ENCODE results near the gene CDKN2AIPNL. TPM values are rescaled to one million over a fixed set of nuclear protein-coding genes. Genes with fewer than 3 reads are reported as not detected.

Gene CDKN2AIPNL
- total RNA-seq, 3 donors from 2014 or later: 16.2 to 20.8 (median 19.7) TPM

DNA sequence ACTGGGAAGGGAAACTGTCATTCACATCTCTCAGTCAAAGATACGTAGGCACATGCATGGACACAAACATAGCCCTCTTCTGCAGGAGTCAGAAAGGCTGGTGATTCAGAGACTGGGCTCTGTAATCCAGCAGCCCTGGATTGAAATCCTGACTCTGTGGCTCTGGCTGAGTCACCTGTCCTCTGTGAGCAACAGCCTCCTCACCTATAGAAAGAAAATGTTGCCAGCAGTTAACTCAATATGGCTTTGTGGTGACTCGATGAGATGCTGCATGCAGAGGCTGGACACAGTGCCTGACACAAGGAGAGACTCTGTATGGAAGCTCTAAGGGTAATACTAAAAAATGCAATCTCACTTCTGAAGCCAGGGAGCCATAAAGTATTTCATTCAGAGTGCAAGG, 23.9 kb upstream of the CDKN2AIPNL start:
- intact Hi-C loops (cut with DNase I; ENCODE audit: low total_unique reads): no loop called here
- peaks cover 13 to 29% of the 10 kb centered on the region in 2 donors for H3K4me1 ChIP-seq
- TF ChIP-seq, protein P1, sequence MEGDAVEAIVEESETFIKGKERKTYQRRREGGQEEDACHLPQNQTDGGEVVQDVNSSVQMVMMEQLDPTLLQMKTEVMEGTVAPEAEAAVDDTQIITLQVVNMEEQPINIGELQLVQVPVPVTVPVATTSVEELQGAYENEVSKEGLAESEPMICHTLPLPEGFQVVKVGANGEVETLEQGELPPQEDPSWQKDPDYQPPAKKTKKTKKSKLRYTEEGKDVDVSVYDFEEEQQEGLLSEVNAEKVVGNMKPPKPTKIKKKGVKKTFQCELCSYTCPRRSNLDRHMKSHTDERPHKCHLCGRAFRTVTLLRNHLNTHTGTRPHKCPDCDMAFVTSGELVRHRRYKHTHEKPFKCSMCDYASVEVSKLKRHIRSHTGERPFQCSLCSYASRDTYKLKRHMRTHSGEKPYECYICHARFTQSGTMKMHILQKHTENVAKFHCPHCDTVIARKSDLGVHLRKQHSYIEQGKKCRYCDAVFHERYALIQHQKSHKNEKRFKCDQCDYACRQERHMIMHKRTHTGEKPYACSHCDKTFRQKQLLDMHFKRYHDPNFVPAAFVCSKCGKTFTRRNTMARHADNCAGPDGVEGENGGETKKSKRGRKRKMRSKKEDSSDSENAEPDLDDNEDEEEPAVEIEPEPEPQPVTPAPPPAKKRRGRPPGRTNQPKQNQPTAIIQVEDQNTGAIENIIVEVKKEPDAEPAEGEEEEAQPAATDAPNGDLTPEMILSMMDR (IDR thresholded peaks at IDR 0.05): no peak
- TF ChIP-seq POLR2AphosphoS5 (IDR thresholded peaks at IDR 0.05): no peak
- TF ChIP-seq POLR2A (IDR thresholded peaks at IDR 0.05): no peak
- no peaks in the 10 kb centered on the region for H3K27me3 ChIP-seq
- no peaks in the 10 kb centered on the region for H3K9me3 ChIP-seq
- no peaks in the 10 kb centered on the region for H3K36me3 ChIP-seq
- DNase-seq (ENCODE audit: low spot score in 2 of 2): no peak
- no peak overlapping the region for H3K27ac ChIP-seq
- H3K4me3 ChIP-seq: no peak overlapping the region

DNA sequence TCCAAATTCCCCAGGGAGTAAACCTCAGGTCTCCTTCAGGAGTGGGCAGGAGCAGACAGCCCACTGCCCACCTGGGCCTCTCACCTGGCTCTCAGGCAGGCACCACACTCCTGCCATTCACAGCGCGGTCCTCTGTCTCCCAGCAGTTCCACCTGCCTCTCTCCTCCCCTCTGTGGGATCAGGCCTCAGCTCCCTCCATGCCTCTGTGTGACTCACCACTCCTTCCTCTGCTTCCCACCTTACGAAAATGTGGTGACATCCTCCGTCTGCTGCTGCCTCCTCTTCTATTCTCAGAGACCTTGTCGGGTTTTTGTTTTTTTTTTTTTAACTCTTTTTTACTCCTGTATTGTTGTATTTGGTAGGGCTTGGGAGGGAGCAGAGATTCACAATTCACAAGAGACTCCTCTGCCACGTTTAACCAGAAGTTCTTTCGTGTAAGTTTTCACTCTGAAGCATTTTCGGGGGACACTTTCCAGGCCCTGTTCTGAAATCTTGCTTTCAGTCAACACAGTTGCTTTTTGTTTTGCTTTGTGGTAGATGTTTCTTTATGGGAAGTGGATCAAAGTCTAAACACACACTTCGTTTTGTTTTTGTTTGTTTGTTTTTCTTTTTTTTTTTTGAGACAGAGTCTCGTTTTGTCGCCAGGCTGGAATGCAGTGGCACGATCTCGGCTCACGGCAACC, 21.1 kb upstream of the CDKN2AIPNL start:
- no peaks in the 10 kb centered on the region for H3K36me3 ChIP-seq
- H3K4me3 ChIP-seq: no peak overlapping the region
- H3K9me3 ChIP-seq: no peaks in the 10 kb centered on the region
- no peak for TF ChIP-seq POLR2AphosphoS5 (IDR thresholded peaks at IDR 0.05)
- no peak overlapping the region for H3K27ac ChIP-seq
- H3K27me3 ChIP-seq: no peaks in the 10 kb centered on the region
- intact Hi-C loops (cut with DNase I; ENCODE audit: low total_unique reads): no loop called here
- H3K4me1 ChIP-seq: peaks cover 2 to 16% of the 10 kb centered on the region in 2 donors
- no peak for DNase-seq (ENCODE audit: low spot score in 2 of 2)

DNA sequence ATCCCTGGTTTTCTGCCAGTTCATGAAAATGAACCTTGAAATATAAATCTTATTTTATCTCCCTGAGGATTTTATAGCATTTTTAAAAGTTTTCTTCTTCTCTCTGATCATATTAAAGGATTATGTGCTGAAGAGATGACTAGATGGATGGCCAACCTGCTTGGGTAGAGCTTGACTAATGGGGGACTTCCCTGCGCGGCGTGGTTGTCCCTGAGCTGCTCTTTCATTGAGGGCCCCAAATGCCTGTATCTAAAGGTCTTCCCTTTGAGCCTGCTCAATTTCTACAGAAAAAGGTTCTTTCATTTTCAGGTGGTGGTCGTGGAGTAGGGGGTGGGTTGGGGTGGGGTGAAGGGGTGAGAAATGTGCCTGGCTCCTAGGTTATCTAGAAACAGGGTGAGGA, 20.5 kb upstream of the CDKN2AIPNL start:
- H3K4me1 ChIP-seq: peaks cover 0 to 9% of the 10 kb centered on the region in 2 donors
- no peaks in the 10 kb centered on the region for H3K27me3 ChIP-seq
- H3K9me3 ChIP-seq: no peaks in the 10 kb centered on the region
- intact Hi-C loops (cut with DNase I; ENCODE audit: low total_unique reads): no loop called here
- H3K27ac ChIP-seq: no peak overlapping the region
- H3K36me3 ChIP-seq: no peaks in the 10 kb centered on the region
- H3K4me3 ChIP-seq: no peak overlapping the region
- TF ChIP-seq POLR2AphosphoS5 (IDR thresholded peaks at IDR 0.05) (no peak), POLR2A (IDR thresholded peaks at IDR 0.05) (no peak)
- TF ChIP-seq, protein P1 (IDR thresholded peaks at IDR 0.05): no peak
- no peak for DNase-seq (ENCODE audit: low spot score in 2 of 2)

DNA sequence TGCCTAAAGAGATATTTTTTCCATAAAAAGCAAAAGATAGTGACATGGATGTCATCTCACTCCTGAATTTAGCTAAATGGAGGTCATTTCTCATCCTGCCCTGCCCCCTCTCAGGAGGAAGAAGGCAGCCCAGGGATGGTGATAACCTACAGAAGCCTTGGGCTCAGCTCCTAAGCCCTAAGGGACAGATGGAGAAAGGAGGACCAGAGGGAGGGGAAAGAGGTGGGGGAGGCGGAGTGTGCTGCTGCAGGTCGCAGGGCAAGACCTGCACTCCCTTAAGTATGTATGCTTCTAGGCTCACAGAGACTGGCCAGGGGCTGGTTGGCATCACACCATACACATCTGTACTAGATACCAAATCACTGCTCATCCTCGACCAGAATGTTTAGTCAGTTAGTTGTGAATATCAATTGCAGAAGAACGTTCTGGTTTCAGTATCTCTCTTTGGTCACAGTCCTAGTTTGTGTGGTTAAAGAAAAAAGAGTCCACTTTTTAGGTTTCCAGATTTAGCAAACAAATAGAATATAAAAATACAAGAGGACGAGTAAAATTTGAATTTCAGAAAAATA, 18.4 kb upstream of the CDKN2AIPNL start:
- intact Hi-C loops (cut with DNase I; ENCODE audit: low total_unique reads): no loop called here
- H3K36me3 ChIP-seq: no peaks in the 10 kb centered on the region
- H3K4me3 ChIP-seq: no peak overlapping the region
- DNase-seq (ENCODE audit: low spot score in 2 of 2): no peak
- H3K27ac ChIP-seq: no peak overlapping the region
- TF ChIP-seq POLR2AphosphoS5 (IDR thresholded peaks at IDR 0.05) (no peak), POLR2A (IDR thresholded peaks at IDR 0.05) (no peak)
- TF ChIP-seq, protein P1 (IDR thresholded peaks at IDR 0.05): no peak
- H3K9me3 ChIP-seq: no peaks in the 10 kb centered on the region
- no peaks in the 10 kb centered on the region for H3K27me3 ChIP-seq
- H3K4me1 ChIP-seq: no peaks in the 10 kb centered on the region

DNA sequence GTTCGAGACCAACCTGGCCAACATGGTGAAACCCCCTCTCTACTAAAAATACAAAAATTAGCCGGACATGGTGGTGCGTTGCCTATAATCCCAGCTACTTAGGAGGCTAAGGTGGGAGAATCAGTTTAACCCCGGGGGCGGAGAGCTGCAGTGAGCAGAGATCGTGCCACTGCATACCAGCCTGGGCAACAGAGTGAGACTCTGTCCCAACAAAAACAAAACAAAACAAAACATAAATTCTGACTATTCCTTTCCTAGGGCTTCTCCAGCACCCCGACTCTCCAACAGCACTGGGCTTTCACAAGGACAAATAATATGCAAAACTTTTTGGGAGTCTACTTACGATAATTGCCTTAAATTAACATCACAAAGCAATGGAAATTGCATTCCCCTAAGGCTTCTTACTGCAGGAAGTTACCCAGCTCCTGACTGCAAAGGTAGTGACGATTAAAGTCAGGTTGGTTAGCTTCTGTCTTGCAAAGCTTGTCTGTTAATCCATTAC, 15.9 kb upstream of the CDKN2AIPNL start:
- no peak for DNase-seq (ENCODE audit: low spot score in 2 of 2)
- Histone ChIP-seq H3K4me3 (no peak overlapping the region), H3K27ac (no peak overlapping the region), H3K36me3 (no peaks in the 10 kb centered on the region), H3K4me1 (no peaks in the 10 kb centered on the region), H3K9me3 (no peaks in the 10 kb centered on the region), H3K27me3 (no peaks in the 10 kb centered on the region)
- TF ChIP-seq POLR2AphosphoS5 (IDR thresholded peaks at IDR 0.05) (no peak), POLR2A (IDR thresholded peaks at IDR 0.05) (no peak)
- TF ChIP-seq, protein P1 (IDR thresholded peaks at IDR 0.05): no peak
- intact Hi-C loops (cut with DNase I; ENCODE audit: low total_unique reads): no loop called here
